ENCODE results near the gene TSPAN18. TPM values are rescaled to one million over a fixed set of nuclear protein-coding genes. Genes with fewer than 3 reads are reported as not detected.

TSPAN18 gene
- total and polyA plus RNA-seq, 2 donors: 32.2 to 36.9 TPM

- no peak for DNase-seq (ENCODE audit: extremely low spot score)
- H3K4me3 ChIP-seq (ENCODE audit: low read depth, low read length): no peak overlapping the region
- no peak overlapping the region for H3K27ac ChIP-seq (ENCODE audit: low read depth)
- no peaks in the 10 kb centered on the region for H3K36me3 ChIP-seq (ENCODE audit: insufficient read depth)
- WGBS: 48% methylated on average over 10 of the region's 10 CpGs
- H3K4me1 ChIP-seq (ENCODE audit: insufficient read depth): no peaks in the 10 kb centered on the region
Measured at GRCh38 chr11:44799012-44799411, 72.2 kb downstream of the TSPAN18 start.

GRCh38 chr11:44802347-44802746, 75.6 kb downstream of the TSPAN18 start:
- no peak for DNase-seq (ENCODE audit: extremely low spot score)
- Histone ChIP-seq H3K36me3 (ENCODE audit: insufficient read depth) (no peaks in the 10 kb centered on the region), H3K4me1 (ENCODE audit: insufficient read depth) (no peaks in the 10 kb centered on the region), H3K4me3 (ENCODE audit: low read depth, low read length) (no peak overlapping the region), H3K27ac (ENCODE audit: low read depth) (no peak overlapping the region)

- no peak for DNase-seq (ENCODE audit: extremely low spot score)
- 33% methylated on average over 3 of the region's 3 CpGs for WGBS
- H3K4me1 ChIP-seq (ENCODE audit: insufficient read depth): no peaks in the 10 kb centered on the region
- H3K36me3 ChIP-seq (ENCODE audit: insufficient read depth): no peaks in the 10 kb centered on the region
- no peak overlapping the region for H3K4me3 ChIP-seq (ENCODE audit: low read depth, low read length)
- H3K27ac ChIP-seq (ENCODE audit: low read depth): no peak overlapping the region
Measured at GRCh38 chr11:44803009-44803408, 76.2 kb downstream of the TSPAN18 start.

- H3K4me3 ChIP-seq (ENCODE audit: low read depth, low read length): no peak overlapping the region
- no peak for DNase-seq (ENCODE audit: extremely low spot score)
- no peaks in the 10 kb centered on the region for H3K4me1 ChIP-seq (ENCODE audit: insufficient read depth)
- 20% methylated on average over 14 of the region's 14 CpGs for WGBS
- no peaks in the 10 kb centered on the region for H3K36me3 ChIP-seq (ENCODE audit: insufficient read depth)
- peak overlapping the region; percentile 61 for H3K27ac ChIP-seq (ENCODE audit: low read depth)
Measured at GRCh38 chr11:44804449-44805437, 78.0 kb downstream of the TSPAN18 start.

- H3K4me3 ChIP-seq (ENCODE audit: low read depth, low read length): no peak overlapping the region
- H3K4me1 ChIP-seq (ENCODE audit: insufficient read depth): no peaks in the 10 kb centered on the region
- WGBS: 55% methylated on average over 6 of the region's 6 CpGs
- H3K36me3 ChIP-seq (ENCODE audit: insufficient read depth): no peaks in the 10 kb centered on the region
- peak overlapping the region; percentile 13 for H3K27ac ChIP-seq (ENCODE audit: low read depth)
- no peak for DNase-seq (ENCODE audit: extremely low spot score)
Measured at GRCh38 chr11:44805596-44805995, 78.8 kb downstream of the TSPAN18 start.

- Histone ChIP-seq H3K36me3 (ENCODE audit: insufficient read depth) (no peaks in the 10 kb centered on the region), H3K27ac (ENCODE audit: low read depth) (no peak overlapping the region), H3K4me3 (ENCODE audit: low read depth, low read length) (no peak overlapping the region), H3K4me1 (ENCODE audit: insufficient read depth) (no peaks in the 10 kb centered on the region)
- no peak for DNase-seq (ENCODE audit: extremely low spot score)
- 91% methylated on average over 7 of the region's 7 CpGs for WGBS
Measured at GRCh38 chr11:44808053-44808753, 81.4 kb downstream of the TSPAN18 start.

GRCh38 chr11:44809283-44809682, 82.5 kb downstream of the TSPAN18 start:
- DNase-seq (ENCODE audit: extremely low spot score): no peak

GRCh38 chr11:44811841-44812448, 85.2 kb downstream of the TSPAN18 start:
- no peak for DNase-seq (ENCODE audit: extremely low spot score)
- H3K36me3 ChIP-seq (ENCODE audit: insufficient read depth): no peaks in the 10 kb centered on the region
- H3K4me3 ChIP-seq (ENCODE audit: low read depth, low read length): no peak overlapping the region
- whole genome bisulfite sequencing: 72% methylated on average over 6 of the region's 6 CpGs
- H3K4me1 ChIP-seq (ENCODE audit: insufficient read depth): no peaks in the 10 kb centered on the region
- no peak overlapping the region for H3K27ac ChIP-seq (ENCODE audit: low read depth)

More at GRCh38 chr11:44809283-44809682, 82.5 kb downstream of the TSPAN18 start:
- 79% methylated on average over 6 of the region's 6 CpGs for WGBS
- no peaks in the 10 kb centered on the region for H3K4me1 ChIP-seq (ENCODE audit: insufficient read depth)
- H3K27ac ChIP-seq (ENCODE audit: low read depth): no peak overlapping the region
- H3K4me3 ChIP-seq (ENCODE audit: low read depth, low read length): no peak overlapping the region
- no peaks in the 10 kb centered on the region for H3K36me3 ChIP-seq (ENCODE audit: insufficient read depth)

GRCh38 chr11:44812971-44813370, 86.2 kb downstream of the TSPAN18 start:
- H3K36me3 ChIP-seq (ENCODE audit: insufficient read depth): no peaks in the 10 kb centered on the region
- DNase-seq (ENCODE audit: extremely low spot score): no peak
- H3K4me1 ChIP-seq (ENCODE audit: insufficient read depth): no peaks in the 10 kb centered on the region
- 74% methylated on average over 9 of the region's 9 CpGs for WGBS
- no peak overlapping the region for H3K4me3 ChIP-seq (ENCODE audit: low read depth, low read length)
- no peak overlapping the region for H3K27ac ChIP-seq (ENCODE audit: low read depth)

GRCh38 chr11:44813401-44813800, 86.6 kb downstream of the TSPAN18 start:
- no peaks in the 10 kb centered on the region for H3K36me3 ChIP-seq (ENCODE audit: insufficient read depth)
- 48% methylated on average over 4 of the region's 4 CpGs for WGBS
- no peak for DNase-seq (ENCODE audit: extremely low spot score)
- no peaks in the 10 kb centered on the region for H3K4me1 ChIP-seq (ENCODE audit: insufficient read depth)
- H3K4me3 ChIP-seq (ENCODE audit: low read depth, low read length): no peak overlapping the region
- H3K27ac ChIP-seq (ENCODE audit: low read depth): no peak overlapping the region

- no peak for DNase-seq (ENCODE audit: extremely low spot score)
- no peak overlapping the region for H3K27ac ChIP-seq (ENCODE audit: low read depth)
- H3K4me1 ChIP-seq (ENCODE audit: insufficient read depth): no peaks in the 10 kb centered on the region
- no peak overlapping the region for H3K4me3 ChIP-seq (ENCODE audit: low read depth, low read length)
- H3K36me3 ChIP-seq (ENCODE audit: insufficient read depth): no peaks in the 10 kb centered on the region
- WGBS: 86% methylated on average over 5 of the region's 5 CpGs
Measured at GRCh38 chr11:44814881-44815592, 88.3 kb downstream of the TSPAN18 start.

- H3K27ac ChIP-seq (ENCODE audit: low read depth): no peak overlapping the region
Measured at GRCh38 chr11:44815917-44816456, 89.2 kb downstream of the TSPAN18 start.

GRCh38 chr11:44816761-44817160, 90.0 kb downstream of the TSPAN18 start:
- no peaks in the 10 kb centered on the region for H3K36me3 ChIP-seq (ENCODE audit: insufficient read depth)
- DNase-seq (ENCODE audit: extremely low spot score): no peak
- no peak overlapping the region for H3K4me3 ChIP-seq (ENCODE audit: low read depth, low read length)
- no peaks in the 10 kb centered on the region for H3K4me1 ChIP-seq (ENCODE audit: insufficient read depth)
- WGBS: over 99% methylated on average over 3 of the region's 3 CpGs
- H3K27ac ChIP-seq (ENCODE audit: low read depth): no peak overlapping the region

More at GRCh38 chr11:44815917-44816456, 89.2 kb downstream of the TSPAN18 start:
- Histone ChIP-seq H3K4me1 (ENCODE audit: insufficient read depth) (no peaks in the 10 kb centered on the region), H3K4me3 (ENCODE audit: low read depth, low read length) (no peak overlapping the region), H3K36me3 (ENCODE audit: insufficient read depth) (no peaks in the 10 kb centered on the region)
- no peak for DNase-seq (ENCODE audit: extremely low spot score)
- 92% methylated on average over 8 of the region's 8 CpGs for WGBS
